Measurements from ENCODE around the gene PASK.

The PASK gene

GRCh38 chr2:241146286-241146685 is 3.0 kb downstream of the PASK start:
- DNase-seq, result no peak

GRCh38 chr2:241142593-241142992 is 6.7 kb downstream of the PASK start:
- DNase-seq, result no peak

GRCh38 chr2:241142063-241142462 is 7.2 kb downstream of the PASK start:
- no peak for DNase-seq

GRCh38 chr2:241141214-241141770 is 8.0 kb downstream of the PASK start:
- DNase-seq, result no peak

- DNase-seq, result no peak
Measured at GRCh38 chr2:241140445-241140840, 8.8 kb downstream of the PASK start.

- DNase-seq, result no peak
Measured at GRCh38 chr2:241139531-241140444, 9.5 kb downstream of the PASK start.

GRCh38 chr2:241138471-241138870 is 10.8 kb downstream of the PASK start:
- no peak for DNase-seq

GRCh38 chr2:241137276-241138190 is 11.7 kb downstream of the PASK start:
- DNase-seq, result no peak

GRCh38 chr2:241136661-241137260 is 12.5 kb downstream of the PASK start:
- DNase-seq, result no peak

- no peak for DNase-seq
Measured at GRCh38 chr2:241136191-241136590, 13.1 kb downstream of the PASK start.

GRCh38 chr2:241135737-241136136 is 13.5 kb downstream of the PASK start:
- no peak for DNase-seq

- DNase-seq, result no peak
Measured at GRCh38 chr2:241134711-241135110, 14.6 kb downstream of the PASK start.

- DNase-seq, result no peak
Measured at GRCh38 chr2:241133436-241133820, 15.8 kb downstream of the PASK start.

- no peak for DNase-seq
Measured at GRCh38 chr2:241132538-241133435, 16.5 kb downstream of the PASK start.

GRCh38 chr2:241131531-241131930 is 17.7 kb downstream of the PASK start:
- DNase-seq, result no peak

GRCh38 chr2:241130316-241130715 is 19.0 kb downstream of the PASK start:
- DNase-seq, result no peak

- DNase-seq, result no peak
Measured at GRCh38 chr2:241129086-241129871, 20.0 kb downstream of the PASK start.

- DNase-seq, result no peak
Measured at GRCh38 chr2:241128266-241128665, 21.0 kb downstream of the PASK start.

GRCh38 chr2:241126771-241127202 is 22.5 kb downstream of the PASK start:
- no peak for DNase-seq

- DNase-seq, result no peak
Measured at GRCh38 chr2:241126201-241126611, 23.1 kb downstream of the PASK start.

- no peak for DNase-seq
Measured at GRCh38 chr2:241125626-241126025, 23.6 kb downstream of the PASK start.

Measured in activated CD4-positive, alpha-beta T cell treated with anti-CD3 and anti-CD28 coated beads, Interleukin-2, amount 50 U/mL, for 1 hour (primary cell).